ENCODE measurements around the gene FBXO34.

Gene FBXO34, protein sequence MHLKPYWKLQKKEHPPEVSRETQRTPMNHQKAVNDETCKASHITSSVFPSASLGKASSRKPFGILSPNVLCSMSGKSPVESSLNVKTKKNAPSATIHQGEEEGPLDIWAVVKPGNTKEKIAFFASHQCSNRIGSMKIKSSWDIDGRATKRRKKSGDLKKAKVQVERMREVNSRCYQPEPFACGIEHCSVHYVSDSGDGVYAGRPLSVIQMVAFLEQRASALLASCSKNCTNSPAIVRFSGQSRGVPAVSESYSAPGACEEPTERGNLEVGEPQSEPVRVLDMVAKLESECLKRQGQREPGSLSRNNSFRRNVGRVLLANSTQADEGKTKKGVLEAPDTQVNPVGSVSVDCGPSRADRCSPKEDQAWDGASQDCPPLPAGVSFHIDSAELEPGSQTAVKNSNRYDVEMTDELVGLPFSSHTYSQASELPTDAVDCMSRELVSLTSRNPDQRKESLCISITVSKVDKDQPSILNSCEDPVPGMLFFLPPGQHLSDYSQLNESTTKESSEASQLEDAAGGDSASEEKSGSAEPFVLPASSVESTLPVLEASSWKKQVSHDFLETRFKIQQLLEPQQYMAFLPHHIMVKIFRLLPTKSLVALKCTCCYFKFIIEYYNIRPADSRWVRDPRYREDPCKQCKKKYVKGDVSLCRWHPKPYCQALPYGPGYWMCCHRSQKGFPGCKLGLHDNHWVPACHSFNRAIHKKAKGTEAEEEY

DNA sequence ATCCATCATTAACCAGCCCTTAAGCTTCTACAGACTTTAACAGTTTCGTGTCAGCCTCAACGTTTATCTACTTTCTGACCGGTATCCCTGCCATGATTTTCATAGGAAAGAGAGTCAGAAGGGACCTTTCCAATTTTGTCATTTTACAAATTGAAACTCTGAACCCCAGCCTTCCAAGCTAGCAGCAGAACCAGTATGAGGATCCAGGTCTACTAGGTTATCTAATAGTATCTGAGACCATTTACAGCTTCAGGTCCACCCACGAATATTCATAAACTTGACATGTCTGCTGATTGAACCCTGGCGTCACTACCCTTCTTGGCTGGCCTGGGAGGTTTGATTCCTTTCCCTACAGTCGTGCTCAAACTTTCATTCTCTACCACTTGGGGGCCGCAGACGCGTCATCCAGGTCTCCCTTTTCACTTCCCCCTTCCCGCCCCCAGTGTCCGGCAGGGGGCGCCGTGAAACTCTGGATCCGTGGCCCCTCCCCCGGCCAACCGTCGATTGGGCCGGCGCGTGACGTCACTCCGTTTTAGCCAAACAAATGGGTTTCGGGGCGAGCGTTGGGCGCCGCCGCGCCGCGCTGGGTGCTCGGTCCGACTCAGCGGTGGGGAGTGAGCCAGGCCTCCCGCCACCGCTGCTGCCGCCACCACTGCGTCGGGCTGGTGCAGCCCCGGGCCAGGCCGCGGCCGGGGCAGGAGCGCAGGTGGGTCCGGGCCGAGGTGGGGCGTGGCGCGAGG, at the start of gene FBXO34:
FBXO34 (plus strand) TSS at position 590 of the 740 bp plus-strand sequence. CDS start 78,970 bp downstream, outside the sequence.
- peak; percentile 99 for DNase-seq (ENCODE audit: low spot score)

DNA sequence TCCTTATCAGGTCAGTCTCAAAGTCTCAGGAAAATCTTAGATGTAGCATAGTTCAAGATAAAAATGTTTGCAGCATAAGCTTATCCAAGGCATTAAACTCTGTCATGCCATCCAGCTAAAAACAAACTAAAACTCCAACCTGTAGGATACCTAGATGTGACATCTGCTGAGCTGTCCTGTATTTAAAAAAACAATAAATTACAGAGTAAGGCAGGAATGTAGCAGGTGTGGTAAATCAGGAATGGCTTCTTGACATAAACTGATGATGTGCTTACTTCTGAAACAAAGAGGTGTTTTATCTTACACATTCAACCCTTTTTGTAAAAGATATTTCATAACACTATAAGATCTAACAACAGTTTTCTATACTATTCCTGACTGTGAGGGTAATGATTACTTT, 49.3 kb upstream of the FBXO34 start:
- no peak for DNase-seq (ENCODE audit: low spot score)

DNA sequence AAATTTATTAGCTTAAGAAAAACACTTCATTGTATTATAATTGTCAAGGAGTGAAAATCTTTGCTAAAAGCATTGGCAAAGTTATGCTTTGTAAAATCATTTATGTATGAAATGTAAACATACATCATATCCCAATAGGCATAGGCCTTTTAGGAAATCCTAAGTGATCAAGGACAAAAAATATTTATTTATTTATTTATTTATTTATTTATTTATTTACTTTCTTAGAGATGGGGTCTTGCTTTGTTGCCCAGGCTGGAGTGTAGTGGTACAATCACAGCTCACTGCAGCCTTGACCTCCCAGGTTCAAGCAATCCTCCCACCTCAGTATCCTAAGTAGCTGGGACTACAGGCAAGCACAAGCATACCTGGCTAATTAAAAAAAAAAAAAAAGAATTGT, 47.9 kb upstream of the FBXO34 start:
- no peak for DNase-seq (ENCODE audit: low spot score)

DNA sequence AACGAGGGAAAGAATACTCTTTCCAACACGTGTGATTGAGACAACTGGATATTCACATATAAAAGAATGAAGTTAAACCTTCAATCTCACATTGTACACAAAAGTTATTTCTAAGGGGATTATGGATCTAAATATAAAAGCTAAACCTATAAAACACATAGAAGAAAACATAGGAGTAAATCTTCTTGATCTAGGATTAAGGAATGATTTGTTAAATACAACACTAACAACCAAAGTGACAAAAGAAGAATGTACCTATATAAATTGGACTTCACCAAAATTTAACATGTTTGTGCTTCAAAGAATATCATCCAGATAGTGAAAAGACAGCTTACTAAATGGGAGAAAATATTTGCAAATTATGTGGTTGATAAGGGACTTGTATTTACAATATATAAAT, 43.0 kb upstream of the FBXO34 start:
- no peak for DNase-seq (ENCODE audit: low spot score)

DNA sequence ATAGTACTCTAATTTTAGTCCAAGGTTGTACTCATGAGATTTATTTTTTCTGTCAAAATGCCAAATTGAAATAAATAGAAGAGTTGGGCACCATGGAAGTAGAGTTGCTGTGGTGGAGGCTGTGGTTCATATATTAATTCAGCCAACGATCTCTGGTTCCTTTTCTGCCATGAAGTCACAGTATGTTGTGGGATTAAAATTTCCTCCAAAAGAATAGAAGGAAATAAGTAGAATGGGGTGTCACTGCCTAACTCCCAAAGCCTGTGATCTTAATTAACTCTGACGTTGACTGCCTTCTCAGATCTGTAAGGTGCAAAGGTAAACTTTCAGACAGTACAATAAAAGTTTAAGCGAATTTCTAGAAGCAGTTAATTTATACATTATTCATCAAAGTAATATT, 37.6 kb upstream of the FBXO34 start:
- DNase-seq (ENCODE audit: low spot score): no peak

DNA sequence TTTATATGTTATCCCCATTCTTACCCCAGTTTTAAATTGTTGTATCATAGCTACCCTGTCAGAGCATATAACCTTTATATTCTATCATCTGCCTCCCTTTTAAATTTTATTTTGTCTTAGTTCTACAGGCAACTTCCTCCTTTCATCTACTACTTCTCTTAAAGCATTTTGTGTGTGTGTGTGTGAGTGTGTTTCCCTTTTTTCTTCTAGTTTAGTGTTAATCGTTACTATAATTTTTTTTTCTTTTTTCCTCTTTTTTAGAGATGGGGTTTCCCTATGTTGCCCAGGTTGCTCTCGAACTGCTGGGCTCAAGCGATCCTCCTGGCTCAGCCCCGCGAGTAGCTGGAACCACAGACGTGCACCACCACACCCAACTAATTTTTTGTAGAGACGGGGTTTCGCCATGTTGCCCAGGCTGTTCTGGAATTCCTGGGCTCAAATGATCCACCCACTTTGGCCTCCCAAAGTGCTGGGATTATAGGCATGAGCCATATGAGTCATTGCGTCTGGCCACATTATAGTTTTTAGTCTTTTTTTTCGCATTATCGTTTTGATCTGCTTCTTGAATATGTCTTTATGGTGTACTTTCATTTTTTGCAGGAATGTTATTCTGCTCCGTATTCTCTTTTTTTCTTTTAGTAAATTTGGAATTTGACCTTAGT, 33.1 kb upstream of the FBXO34 start:
- DNase-seq (ENCODE audit: low spot score): peak; percentile 49

DNA sequence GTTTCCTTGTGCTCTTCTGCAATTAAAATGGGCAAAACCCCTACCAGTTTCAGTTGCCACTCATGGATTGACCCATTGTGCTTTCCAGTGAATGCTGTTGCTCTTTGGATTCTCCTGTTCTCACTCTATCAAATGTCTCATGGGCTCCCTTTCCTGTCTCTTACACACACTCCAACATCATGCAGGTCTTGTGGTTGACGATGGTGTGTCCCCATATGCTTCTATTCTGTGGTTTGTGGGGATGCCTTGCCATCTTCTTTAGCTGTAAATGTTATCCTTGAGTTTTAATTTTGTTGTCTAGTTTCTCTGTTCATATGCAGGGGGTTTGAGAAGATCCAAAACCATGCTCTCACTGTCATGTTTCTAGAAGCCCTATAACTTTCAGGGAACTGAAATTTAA, 31.9 kb upstream of the FBXO34 start:
- DNase-seq (ENCODE audit: low spot score): no peak

DNA sequence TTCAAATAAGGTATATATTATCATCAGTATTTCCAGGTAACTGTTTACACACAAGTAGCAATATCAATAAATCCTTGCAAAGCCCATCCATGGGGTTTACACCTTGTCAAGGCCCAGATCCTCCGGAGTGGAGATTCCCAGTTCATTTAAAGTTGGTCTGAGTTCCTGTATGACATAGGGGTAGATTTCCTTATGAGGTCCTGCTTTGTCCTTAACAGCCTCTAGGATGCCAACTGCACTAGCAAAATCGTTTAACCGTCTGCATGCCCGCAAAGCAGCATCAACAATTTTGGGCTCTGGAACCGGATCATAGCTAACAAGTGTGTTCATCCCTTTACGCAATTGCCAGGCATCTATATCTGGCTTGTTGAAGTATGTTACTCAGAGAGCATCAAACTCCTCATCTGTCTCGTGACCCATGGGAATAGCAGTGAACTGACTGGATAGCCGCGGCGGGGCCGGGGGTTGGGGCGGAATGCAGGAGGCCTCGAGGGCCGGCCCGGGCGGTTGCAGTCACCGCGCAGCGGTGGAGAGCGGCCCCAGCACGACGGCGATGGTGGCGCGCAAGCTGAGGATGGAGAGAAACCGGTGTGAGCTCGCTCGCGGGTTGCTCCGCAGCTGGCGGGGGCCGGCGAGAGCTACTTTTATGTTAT, 30.6 kb upstream of the FBXO34 start:
- no peak for DNase-seq (ENCODE audit: low spot score)

DNA sequence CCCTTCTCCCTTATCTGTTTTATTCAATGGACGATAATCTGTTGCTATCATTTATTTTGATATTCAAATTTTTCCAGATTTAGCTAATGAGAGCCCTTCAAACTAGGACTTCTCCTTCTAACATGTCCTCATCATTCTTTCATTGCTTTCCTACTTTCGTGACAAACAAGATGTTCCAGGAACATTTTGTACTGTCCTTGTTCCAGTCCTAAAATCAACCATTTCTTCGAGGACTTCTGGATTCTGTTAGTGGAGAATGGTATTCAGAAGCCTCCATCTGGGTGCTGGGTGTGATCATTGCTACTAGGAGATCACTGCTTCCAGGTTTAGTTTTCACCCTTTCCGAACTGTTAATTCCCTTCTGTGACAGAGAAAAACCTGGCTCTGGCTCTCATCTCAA, 29.5 kb upstream of the FBXO34 start:
- DNase-seq (ENCODE audit: low spot score): no peak

DNA sequence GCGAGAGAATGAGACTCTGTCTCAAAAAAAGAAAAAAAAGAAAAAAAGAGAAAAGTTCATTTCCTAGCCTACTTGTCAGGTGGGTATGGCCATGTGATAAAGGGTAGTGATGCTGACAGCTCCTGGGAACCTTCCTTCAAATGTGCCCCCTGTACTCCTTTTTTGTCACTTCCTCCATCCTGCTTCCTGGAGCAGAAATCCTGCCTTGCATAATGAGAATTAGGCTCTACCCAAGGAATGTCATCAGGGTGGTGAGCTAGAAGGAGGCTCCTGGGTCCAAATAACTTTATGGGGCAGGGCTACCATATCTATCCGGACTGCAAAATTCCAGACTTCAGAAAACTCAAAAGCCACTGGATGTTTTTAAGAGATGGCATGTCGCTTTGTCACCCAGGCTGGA, 27.8 kb upstream of the FBXO34 start:
- no peak for DNase-seq (ENCODE audit: low spot score)

DNA sequence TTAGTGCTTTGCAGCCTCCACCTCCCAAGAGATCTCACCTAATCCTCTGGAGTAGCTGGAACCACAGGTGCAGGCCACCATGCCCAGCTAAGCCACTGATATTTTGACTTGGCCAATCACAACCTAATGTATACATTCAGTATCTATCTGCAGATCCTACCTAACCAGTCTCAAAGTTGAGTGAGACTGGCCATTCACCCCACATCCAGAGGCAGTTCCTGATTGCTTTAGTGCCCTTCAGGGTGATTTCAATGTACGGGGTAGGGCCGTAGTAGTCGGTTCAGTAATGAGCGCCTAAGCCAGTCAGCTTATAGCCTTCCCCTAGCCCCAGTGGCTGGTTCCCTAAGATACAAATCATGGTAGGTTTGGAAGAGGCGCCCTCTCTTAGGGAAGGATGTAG, 27.4 kb upstream of the FBXO34 start:
- no peak for DNase-seq (ENCODE audit: low spot score)

DNA sequence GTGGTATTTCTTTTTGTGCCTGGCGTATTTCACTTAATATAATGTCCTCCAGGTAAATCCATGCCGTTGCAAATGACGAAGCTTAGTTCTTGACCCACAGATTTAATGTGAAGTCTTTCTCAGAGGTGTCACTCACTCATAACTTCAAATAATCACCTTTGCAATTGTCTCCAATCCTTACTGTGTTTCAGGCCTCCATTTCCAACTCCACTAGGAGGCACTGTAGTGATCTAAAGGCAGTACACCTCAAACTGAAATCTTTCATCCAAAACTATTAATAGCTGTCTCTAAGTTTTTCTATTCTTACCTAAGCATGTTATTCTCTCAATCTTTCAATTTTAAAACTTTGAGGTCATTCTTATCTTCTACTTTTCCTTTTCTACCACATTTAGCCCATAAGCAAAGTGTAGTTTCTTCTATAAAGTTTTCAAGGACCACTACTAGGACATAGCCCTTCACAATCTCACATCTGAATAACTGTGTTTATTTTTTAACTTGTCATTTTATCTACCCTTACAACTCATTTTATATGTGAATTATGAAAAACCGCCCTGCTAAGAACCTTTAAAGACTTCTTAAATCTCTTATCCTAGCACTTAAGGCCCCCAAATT, 25.5 kb upstream of the FBXO34 start:
- DNase-seq (ENCODE audit: low spot score): no peak

DNA sequence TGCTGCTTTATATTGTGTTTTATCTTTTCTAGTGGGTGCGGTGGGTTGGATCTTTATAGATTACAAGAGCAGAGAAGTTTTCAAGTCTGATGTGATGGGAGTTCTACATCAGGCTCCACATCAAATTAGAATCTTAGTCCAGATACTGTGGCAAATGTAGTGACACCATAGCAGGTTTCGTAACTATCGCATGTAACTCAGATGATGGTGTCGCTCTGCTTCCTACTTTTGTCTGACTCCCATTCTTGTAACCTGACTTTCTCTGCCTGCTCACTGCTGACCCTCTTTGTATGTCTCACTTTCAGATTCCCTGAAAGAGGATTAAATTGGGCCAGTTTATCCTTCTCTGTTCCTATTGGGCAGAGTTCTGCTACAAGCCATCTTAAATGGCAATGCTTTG, 22.8 kb upstream of the FBXO34 start:
- no peak for DNase-seq (ENCODE audit: low spot score)

DNA sequence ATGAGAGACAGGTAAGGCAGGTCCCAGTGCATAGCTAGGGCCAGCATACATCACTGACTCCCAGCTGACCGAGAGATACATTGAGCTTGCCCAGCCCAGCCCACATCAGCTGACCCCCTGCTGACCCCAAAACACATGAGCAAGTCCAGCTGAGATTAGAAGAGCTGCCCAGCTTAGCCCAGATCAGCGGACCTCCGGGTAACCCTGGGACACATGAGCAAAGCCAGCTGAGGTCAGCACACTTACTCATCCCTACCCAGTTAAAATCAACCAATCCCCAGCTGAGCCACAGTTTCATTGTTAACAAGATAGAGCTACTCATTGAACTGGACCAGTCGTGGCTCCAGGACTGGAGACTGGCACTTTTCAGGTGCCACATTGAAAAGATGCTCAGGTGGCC, 21.8 kb upstream of the FBXO34 start:
- no peak for DNase-seq (ENCODE audit: low spot score)

DNA sequence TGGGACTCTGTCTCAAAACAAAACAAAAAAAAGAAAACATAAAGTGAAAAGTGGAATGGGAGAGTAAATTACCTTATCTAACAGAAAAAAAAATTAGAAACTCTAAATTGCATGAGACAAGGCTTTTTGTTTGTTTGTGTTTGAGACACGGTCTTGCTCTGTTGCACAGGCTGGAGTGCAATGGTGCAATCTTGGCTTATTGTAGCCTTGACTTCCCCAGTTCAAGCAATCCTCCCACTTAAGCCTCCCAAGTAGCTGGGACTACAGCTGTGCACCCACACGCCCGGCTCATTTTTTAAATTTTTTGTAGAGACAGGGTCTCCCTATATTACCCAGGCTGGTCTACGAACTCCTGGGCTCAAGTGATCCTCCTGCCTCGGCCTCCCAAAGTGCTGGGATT, 17.9 kb upstream of the FBXO34 start:
- DNase-seq (ENCODE audit: low spot score): no peak

DNA sequence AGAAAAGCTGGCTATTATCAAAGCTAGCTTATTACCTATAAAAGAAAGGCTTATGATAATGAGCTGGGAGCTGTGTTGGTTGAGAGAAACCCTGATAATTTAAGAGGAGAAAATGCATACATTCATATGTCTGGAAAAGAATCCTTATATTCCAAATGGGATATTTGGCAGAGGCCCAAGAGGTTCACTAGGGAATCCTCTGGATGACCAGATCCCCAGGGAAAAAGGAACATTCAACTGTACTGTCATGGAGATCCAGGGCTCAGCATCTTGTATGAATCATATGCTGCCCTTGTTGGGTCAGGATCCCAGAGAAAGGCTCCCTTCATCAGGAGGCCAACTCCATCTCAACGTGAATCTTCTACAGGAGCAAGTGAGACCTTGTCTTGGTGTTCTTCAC, 16.6 kb upstream of the FBXO34 start:
- no peak for DNase-seq (ENCODE audit: low spot score)

DNA sequence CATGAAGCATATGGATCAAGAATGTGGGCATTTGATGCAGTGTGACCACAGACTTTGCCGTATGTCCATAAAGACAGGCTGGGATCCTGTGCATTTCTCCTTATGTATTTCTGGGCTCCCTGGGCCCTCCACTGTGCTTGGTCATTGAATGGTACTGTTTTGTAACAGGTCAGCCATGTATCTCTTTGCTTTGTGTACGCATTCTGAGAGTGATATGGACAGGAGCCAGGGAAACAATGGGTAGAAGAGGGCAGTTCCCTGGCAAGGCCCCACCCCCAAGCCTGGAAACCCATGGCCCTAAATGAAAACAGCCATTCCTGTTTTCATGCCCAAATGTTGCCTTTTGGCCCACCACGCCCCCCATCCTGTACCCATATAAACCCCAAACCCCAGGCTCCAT, 15.2 kb upstream of the FBXO34 start:
- DNase-seq (ENCODE audit: low spot score): no peak

DNA sequence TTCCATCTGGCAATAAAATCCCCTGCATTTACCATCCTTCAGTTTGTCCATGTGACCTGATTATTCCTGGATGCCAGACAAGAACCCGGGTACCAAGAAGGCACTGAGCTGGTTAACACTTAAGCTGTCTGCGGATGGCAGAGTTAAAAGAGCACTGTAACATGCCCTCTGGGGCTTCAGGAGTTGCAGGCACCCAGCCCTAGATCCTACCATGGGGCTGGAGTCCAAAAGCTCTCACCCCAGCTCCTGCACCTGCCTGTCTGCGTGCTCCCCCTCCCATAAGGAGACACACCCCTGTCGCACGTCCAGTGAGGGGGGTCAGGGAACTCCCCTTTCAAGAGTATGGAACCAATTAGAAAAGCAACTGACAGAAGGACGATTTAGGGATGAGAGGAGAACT, 14.6 kb upstream of the FBXO34 start:
- no peak for DNase-seq (ENCODE audit: low spot score)

DNA sequence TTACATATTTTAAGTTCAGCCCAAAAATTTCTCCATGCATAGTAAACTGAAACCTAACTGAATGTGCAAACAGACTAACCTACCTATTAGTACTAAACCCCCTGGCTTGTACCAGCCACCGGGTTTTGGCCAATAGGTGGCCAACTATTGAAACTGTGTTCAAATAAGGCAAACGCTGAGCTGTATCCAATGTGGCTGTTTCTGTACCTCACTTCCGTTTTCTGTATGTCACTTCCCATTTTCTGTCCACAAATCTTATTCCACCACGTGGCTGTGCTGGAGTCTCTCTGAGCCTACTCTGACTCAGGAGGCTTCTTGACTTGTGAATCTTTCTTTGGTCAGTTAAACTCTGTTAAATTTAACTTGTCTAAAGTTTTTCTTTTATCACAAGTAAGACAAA, 6.0 kb upstream of the FBXO34 start:
- no peak for DNase-seq (ENCODE audit: low spot score)

DNA sequence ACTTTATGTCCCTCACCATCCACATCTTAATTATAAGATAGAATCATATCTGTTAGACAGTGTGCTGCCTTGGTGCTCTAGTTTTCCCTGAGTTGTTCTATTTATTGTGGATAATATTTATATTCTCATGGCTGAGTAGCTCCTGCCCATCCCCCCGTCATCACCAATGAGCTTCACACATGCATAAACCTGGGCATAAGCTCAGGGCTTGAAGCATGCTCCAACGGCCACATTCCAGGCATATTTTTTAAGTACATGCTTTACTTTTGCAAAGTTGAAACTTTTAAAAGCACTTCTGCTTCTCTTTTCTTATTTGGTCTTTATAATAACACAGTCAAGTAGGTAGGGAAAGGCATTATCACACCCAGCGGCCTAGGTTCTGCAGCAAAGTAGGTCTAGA, 3.4 kb upstream of the FBXO34 start:
- no peak for DNase-seq (ENCODE audit: low spot score)

DNA sequence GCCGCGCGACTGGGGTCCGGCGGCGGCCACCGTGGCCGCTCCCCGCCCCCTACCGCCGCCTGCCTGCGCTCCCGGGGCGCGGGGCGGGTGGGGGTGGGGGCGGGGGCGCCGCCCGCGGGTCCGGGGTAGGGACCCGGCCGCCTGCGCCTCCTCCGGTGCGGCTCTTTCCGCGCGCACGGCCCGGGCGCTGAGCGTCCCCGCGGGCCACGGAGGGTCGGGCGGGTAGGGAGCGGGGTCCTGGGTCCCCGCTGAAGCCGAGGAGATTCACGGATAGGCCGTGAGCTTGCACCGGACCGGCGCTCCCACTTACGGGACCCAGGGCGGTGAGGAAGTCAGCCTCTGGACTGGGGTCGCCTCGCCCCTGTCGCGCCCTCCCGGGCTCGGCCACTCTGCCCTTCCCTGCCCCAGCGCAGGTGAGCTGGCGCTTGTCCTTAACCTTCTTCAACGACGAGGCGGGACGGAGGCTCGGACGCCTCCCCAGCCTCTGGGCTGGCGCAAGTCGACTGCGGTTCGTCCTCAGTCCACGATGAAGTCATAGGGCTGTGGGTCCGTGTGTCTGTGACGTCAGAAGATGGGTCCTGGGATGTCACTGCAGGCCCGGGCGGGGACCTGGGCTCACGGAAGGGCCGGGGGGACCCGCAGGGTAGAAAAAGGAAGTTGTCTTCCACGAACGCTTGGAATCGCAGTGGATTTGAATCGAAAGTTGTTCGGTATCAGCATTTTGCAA, 514 bp downstream of the FBXO34 start:
- peak; percentile 69 for DNase-seq (ENCODE audit: low spot score)
